ENCODE results near the gene NDUFAB1.

Gene NDUFAB1

DNA sequence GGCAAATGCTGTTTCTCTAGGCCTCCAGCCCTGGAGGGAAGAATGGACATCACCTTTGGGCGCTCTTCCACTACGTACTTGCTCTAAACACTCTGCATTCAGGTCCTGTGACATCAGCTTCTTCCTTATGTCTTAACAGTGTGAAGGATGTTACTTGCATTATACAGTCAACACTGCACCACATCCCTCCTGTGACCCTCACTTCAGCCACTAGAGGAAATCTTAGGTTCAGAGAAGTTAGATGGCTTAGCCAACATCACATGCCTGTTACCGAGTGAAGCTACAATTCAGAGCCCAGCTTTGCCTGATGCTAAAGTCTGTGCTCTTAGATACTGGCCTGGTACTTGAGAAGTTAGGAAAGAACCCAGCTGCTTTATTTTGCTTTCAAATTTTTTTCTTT is 20.3 kb downstream of the NDUFAB1 start:
- TF ChIP-seq, protein P1, sequence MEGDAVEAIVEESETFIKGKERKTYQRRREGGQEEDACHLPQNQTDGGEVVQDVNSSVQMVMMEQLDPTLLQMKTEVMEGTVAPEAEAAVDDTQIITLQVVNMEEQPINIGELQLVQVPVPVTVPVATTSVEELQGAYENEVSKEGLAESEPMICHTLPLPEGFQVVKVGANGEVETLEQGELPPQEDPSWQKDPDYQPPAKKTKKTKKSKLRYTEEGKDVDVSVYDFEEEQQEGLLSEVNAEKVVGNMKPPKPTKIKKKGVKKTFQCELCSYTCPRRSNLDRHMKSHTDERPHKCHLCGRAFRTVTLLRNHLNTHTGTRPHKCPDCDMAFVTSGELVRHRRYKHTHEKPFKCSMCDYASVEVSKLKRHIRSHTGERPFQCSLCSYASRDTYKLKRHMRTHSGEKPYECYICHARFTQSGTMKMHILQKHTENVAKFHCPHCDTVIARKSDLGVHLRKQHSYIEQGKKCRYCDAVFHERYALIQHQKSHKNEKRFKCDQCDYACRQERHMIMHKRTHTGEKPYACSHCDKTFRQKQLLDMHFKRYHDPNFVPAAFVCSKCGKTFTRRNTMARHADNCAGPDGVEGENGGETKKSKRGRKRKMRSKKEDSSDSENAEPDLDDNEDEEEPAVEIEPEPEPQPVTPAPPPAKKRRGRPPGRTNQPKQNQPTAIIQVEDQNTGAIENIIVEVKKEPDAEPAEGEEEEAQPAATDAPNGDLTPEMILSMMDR (IDR thresholded peaks at IDR 0.05; ENCODE audit: low read depth, low read length, missing control alignments) = no peak
- in situ Hi-C loops (cut with HindIII; ENCODE audit: low sequenced_read_pairs) = no loop called here
- no peak overlapping the region for H3K4me3 ChIP-seq (ENCODE audit: low read depth, low read length)
- no peak for DNase-seq (ENCODE audit: low read depth)

DNA sequence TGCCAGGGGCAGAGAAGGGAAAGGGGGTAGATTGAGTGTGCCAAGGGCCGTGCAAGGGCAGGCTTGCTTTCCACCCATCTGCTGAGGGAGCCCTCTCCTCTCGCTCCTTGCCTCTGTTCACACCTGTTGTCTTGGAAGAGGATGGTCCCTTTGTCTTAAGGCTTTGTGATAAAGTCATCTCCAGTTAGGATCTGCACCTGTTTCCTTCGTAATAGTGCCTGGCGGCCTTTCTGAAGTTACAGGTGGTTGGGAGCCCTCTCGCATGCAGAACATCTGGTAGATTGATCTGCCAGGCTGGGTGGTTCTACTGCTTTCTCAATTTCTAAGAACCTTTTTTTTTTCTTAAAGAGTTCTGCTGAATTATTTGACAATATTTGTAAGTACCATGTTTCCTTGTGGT is 22.3 kb downstream of the NDUFAB1 start:
- H3K4me3 ChIP-seq (ENCODE audit: low read depth, low read length) = no peak overlapping the region
- TF ChIP-seq, protein P1 (IDR thresholded peaks at IDR 0.05; ENCODE audit: low read depth, low read length, missing control alignments) = no peak
- no peak for DNase-seq (ENCODE audit: low read depth)
- in situ Hi-C loops (cut with HindIII; ENCODE audit: low sequenced_read_pairs) = no loop called here

DNA sequence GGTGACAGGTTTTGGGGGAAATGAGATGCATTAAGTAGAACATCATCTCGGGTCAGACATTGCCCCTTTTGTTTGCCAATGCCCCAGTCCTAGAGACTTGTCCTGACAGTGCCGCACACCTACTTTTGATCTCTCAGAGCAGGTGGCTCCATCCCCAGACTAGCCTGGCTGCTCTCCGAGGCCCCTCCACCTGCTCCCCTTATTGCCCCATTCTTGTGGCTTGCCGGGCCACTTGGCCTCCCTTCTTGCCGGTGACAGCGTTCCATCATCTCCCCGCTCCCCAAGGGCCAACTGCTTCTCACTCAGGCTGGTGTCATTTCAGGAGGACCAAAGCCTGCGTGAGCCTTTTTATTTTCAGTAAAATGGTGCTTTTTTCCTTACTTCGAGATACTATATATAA is 23.7 kb downstream of the NDUFAB1 start:
- no peak for DNase-seq (ENCODE audit: low read depth)
- H3K4me3 ChIP-seq (ENCODE audit: low read depth, low read length) = no peak overlapping the region
- TF ChIP-seq, protein P1 (IDR thresholded peaks at IDR 0.05; ENCODE audit: low read depth, low read length, missing control alignments) = no peak
- in situ Hi-C loops (cut with HindIII; ENCODE audit: low sequenced_read_pairs) = no loop called here

DNA sequence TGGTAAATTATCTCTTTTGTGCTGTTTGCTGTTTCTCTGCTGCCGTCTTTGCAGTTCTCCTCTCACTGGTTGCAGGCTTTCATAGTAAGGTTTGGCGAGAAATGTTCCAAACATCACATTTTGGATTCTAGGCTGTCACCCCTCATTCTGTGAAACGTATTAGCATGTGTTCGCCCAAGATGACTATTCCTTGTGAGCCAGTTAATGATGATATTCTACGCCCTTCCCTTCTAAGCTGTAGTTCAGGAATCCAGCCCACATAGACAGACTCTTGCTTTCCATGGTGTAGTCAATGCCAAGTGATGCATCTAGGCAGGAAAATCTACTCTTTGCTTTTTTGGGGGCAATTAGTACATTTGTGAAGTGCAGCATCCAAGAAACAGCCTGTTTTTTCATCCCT is 24.2 kb downstream of the NDUFAB1 start:
- in situ Hi-C loops (cut with HindIII; ENCODE audit: low sequenced_read_pairs) = no loop called here
- TF ChIP-seq, protein P1 (IDR thresholded peaks at IDR 0.05; ENCODE audit: low read depth, low read length, missing control alignments) = no peak

DNA sequence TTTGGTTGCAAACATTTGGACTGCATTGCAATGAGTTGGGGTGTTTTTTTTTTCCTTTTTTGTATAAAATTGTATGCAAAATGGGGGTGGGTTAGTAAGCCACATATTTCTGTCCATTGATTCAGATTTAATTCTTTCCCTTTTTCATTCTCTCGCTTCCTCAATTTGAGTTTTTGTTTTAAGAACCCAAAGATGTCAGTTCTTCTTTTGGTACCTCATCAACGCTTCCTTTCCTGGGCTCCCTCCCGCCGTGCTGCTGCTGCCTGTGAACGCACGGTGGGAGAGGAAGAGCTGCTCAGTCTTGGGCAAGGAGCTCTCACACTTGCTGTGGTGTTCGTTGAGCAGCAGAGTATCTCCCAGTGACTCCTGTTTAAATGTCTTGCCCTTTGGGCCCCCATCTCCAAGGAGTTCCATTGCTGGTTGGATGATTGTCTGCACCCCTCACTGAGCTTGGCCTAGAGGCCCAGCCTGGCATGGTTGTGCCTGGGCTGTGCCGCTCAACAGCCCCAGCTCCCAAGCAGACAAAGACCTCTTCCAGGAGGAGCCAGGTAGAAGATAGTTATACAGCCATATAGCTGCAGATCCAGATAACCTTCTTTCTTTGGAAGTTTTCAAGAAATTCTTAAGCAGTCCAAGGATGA is 25.0 kb downstream of the NDUFAB1 start:
- DNase-seq (ENCODE audit: low read depth) = no peak
- in situ Hi-C loops (cut with HindIII; ENCODE audit: low sequenced_read_pairs) = no loop called here
- TF ChIP-seq, protein P1 (IDR thresholded peaks at IDR 0.05; ENCODE audit: low read depth, low read length, missing control alignments) = no peak
- no peak overlapping the region for H3K4me3 ChIP-seq (ENCODE audit: low read depth, low read length)

More for the DNA sequence above, 24.2 kb downstream of the NDUFAB1 start:
- no peak for DNase-seq (ENCODE audit: low read depth)
- H3K4me3 ChIP-seq (ENCODE audit: low read depth, low read length) = no peak overlapping the region

DNA sequence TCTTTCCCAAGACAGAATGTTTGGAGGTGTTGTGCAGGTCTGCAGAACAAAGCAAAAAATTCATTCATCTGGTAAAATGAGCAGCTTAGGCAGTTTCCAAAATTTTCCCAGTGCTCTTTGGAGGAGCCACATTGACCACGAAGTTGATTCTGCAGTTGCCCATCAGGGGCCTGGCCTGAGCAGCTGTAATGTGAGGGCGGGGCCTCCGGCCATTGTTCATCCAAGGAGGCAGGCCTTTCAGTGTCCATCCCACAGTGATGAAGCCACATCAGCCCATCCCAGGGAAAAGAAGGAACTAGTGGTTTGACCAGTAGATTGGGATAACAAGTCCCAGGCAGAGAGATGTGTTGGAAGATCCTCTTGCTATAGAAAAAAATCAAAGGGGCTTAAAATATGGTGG is 28.5 kb downstream of the NDUFAB1 start:
- no peak for DNase-seq (ENCODE audit: low read depth)

More for the DNA sequence above, 28.5 kb downstream of the NDUFAB1 start:
- H3K4me3 ChIP-seq (ENCODE audit: low read depth, low read length) = no peak overlapping the region
- TF ChIP-seq, protein P1 (IDR thresholded peaks at IDR 0.05; ENCODE audit: low read depth, low read length, missing control alignments) = no peak
- in situ Hi-C loops (cut with HindIII; ENCODE audit: low sequenced_read_pairs) = no loop called here
